Measurements from ENCODE around the gene ZBTB20. TPM values are rescaled to one million over a fixed set of nuclear protein-coding genes. Genes with fewer than 3 reads are reported as not detected.

The ZBTB20 gene
- total and polyA plus RNA-seq, 4 donors: 0.69 to 128 (median 51.7) TPM

- DNase-seq (no peak), ATAC-seq (ENCODE audit: low FRiP score) (no peak)
- Histone ChIP-seq H3K9me3 (ENCODE audit: control insufficient read depth, low read length) (no peaks in the 10 kb centered on the region), H3K36me3 (ENCODE audit: control insufficient read depth in 1 of 2, insufficient read depth in 2 of 2, low read length in 1 of 2) (peaks cover 2 to 4% of the 10 kb centered on the region in 2 donors), H3K27me3 (ENCODE audit: control insufficient read depth in 1 of 2, insufficient read depth in 2 of 2, low read length in 1 of 2) (no peaks in the 10 kb centered on the region), H3K4me1 (ENCODE audit: control insufficient read depth in 1 of 2, insufficient read depth in 2 of 2, low read length in 2 of 2) (no peaks in the 10 kb centered on the region), H3K27ac (ENCODE audit: low read depth in 1 of 2, low read length in 2 of 2) (no peak overlapping the region), H3K4me3 (ENCODE audit: low read length in 2 of 2) (no peak overlapping the region)
- intact Hi-C loops (cut with DNase I): loop anchor here in 1 of 2 donors (5.0 kb wide), 1 partner anchor 703 kb away; no protein-coding TSS in a partner anchor
- WGBS, 2 donors: 95 to 98% methylated on average over 4 of the region's 4 CpGs
Observed at GRCh38 chr3:114389156-114389555, 757.9 kb downstream of the ZBTB20 start.

GRCh38 chr3:114384558-114384903 is 762.6 kb downstream of the ZBTB20 start:
- Histone ChIP-seq H3K27me3 (ENCODE audit: control insufficient read depth in 1 of 2, insufficient read depth in 2 of 2, low read length in 1 of 2) (no peaks in the 10 kb centered on the region), H3K9me3 (ENCODE audit: control insufficient read depth, low read length) (no peaks in the 10 kb centered on the region), H3K36me3 (ENCODE audit: control insufficient read depth in 1 of 2, insufficient read depth in 2 of 2, low read length in 1 of 2) (peaks cover 2 to 4% of the 10 kb centered on the region in 2 donors), H3K4me1 (ENCODE audit: control insufficient read depth in 1 of 2, insufficient read depth in 2 of 2, low read length in 2 of 2) (peaks cover 4 to 10% of the 10 kb centered on the region in 2 donors), H3K4me3 (ENCODE audit: low read length in 2 of 2) (peak overlapping the region; percentile 61 to 87), H3K27ac (ENCODE audit: low read depth in 1 of 2, low read length in 2 of 2) (no peak overlapping the region)
- DNase-seq (no peak), ATAC-seq (ENCODE audit: low FRiP score) (no peak)
- intact Hi-C loops (cut with DNase I): loop anchor here in 1 of 2 donors (5.0 kb wide), 1 partner anchor 708 kb away; no protein-coding TSS in a partner anchor
- WGBS, 2 donors: 43 to 45% methylated on average over 4 of the region's 4 CpGs

GRCh38 chr3:114383875-114384557 is 763.1 kb downstream of the ZBTB20 start:
- no peaks in the 10 kb centered on the region for H3K9me3 ChIP-seq (ENCODE audit: control insufficient read depth, low read length)
- H3K36me3 ChIP-seq (ENCODE audit: control insufficient read depth in 1 of 2, insufficient read depth in 2 of 2, low read length in 1 of 2): peaks cover 2 to 4% of the 10 kb centered on the region in 2 donors
- peak; percentile 94 for ATAC-seq (ENCODE audit: low FRiP score)
- H3K27ac ChIP-seq (ENCODE audit: low read depth in 1 of 2, low read length in 2 of 2): peak overlapping the region in 1 of 2 donors; percentile 28
- H3K4me3 ChIP-seq (ENCODE audit: low read length in 2 of 2): peak overlapping the region; percentile 61 to 87
- intact Hi-C loops (cut with DNase I): loop anchor here in 1 of 2 donors (5.0 kb wide), 1 partner anchor 708 kb away; no protein-coding TSS in a partner anchor
- peak; percentile 87 to 89 for DNase-seq
- 0 to 4% methylated on average over 12 of the region's 12 CpGs for WGBS, 2 donors
- H3K4me1 ChIP-seq (ENCODE audit: control insufficient read depth in 1 of 2, insufficient read depth in 2 of 2, low read length in 2 of 2): peaks cover 4 to 10% of the 10 kb centered on the region in 2 donors
- no peaks in the 10 kb centered on the region for H3K27me3 ChIP-seq (ENCODE audit: control insufficient read depth in 1 of 2, insufficient read depth in 2 of 2, low read length in 1 of 2)

GRCh38 chr3:114380233-114380651 is 766.8 kb downstream of the ZBTB20 start:
- peak overlapping the region in 1 of 2 donors; percentile 45 for H3K27ac ChIP-seq (ENCODE audit: low read depth in 1 of 2, low read length in 2 of 2)
- 28 to 31% methylated on average over 4 of the region's 4 CpGs for WGBS, 2 donors
- intact Hi-C loops (cut with DNase I): loop anchor here in 1 of 2 donors (5.0 kb wide), 1 partner anchor 712 kb away; no protein-coding TSS in a partner anchor

GRCh38 chr3:114379266-114379665 is 767.8 kb downstream of the ZBTB20 start:
- H3K4me1 ChIP-seq (ENCODE audit: control insufficient read depth in 1 of 2, insufficient read depth in 2 of 2, low read length in 2 of 2): peaks cover 4 to 10% of the 10 kb centered on the region in 2 donors
- 8 to 10% methylated on average over 4 of the region's 4 CpGs for WGBS, 2 donors
- ATAC-seq (ENCODE audit: low FRiP score): no peak

More at GRCh38 chr3:114380233-114380651, 766.8 kb downstream of the ZBTB20 start:
- peak; percentile 68 to 79 for DNase-seq
- Histone ChIP-seq H3K9me3 (ENCODE audit: control insufficient read depth, low read length) (no peaks in the 10 kb centered on the region), H3K36me3 (ENCODE audit: control insufficient read depth in 1 of 2, insufficient read depth in 2 of 2, low read length in 1 of 2) (peaks cover 0 to 4% of the 10 kb centered on the region in 2 donors), H3K27me3 (ENCODE audit: control insufficient read depth in 1 of 2, insufficient read depth in 2 of 2, low read length in 1 of 2) (no peaks in the 10 kb centered on the region), H3K4me1 (ENCODE audit: control insufficient read depth in 1 of 2, insufficient read depth in 2 of 2, low read length in 2 of 2) (peaks cover 4 to 10% of the 10 kb centered on the region in 2 donors), H3K4me3 (ENCODE audit: low read length in 2 of 2) (no peak overlapping the region)
- peak; percentile 64 for ATAC-seq (ENCODE audit: low FRiP score)

GRCh38 chr3:114378760-114379159 is 768.3 kb downstream of the ZBTB20 start:
- Histone ChIP-seq H3K36me3 (ENCODE audit: control insufficient read depth in 1 of 2, insufficient read depth in 2 of 2, low read length in 1 of 2) (peaks cover 0 to 4% of the 10 kb centered on the region in 2 donors), H3K4me3 (ENCODE audit: low read length in 2 of 2) (no peak overlapping the region), H3K4me1 (ENCODE audit: control insufficient read depth in 1 of 2, insufficient read depth in 2 of 2, low read length in 2 of 2) (peaks cover 4 to 10% of the 10 kb centered on the region in 2 donors), H3K9me3 (ENCODE audit: control insufficient read depth, low read length) (no peaks in the 10 kb centered on the region), H3K27ac (ENCODE audit: low read depth in 1 of 2, low read length in 2 of 2) (no peak overlapping the region), H3K27me3 (ENCODE audit: control insufficient read depth in 1 of 2, insufficient read depth in 2 of 2, low read length in 1 of 2) (no peaks in the 10 kb centered on the region)
- WGBS, 2 donors: 94 to 96% methylated on average over 5 of the region's 5 CpGs
- ATAC-seq (ENCODE audit: low FRiP score) (no peak), DNase-seq (no peak)
- intact Hi-C loops (cut with DNase I): no loop called here

More at GRCh38 chr3:114379266-114379665, 767.8 kb downstream of the ZBTB20 start:
- Histone ChIP-seq H3K27ac (ENCODE audit: low read depth in 1 of 2, low read length in 2 of 2) (no peak overlapping the region), H3K4me3 (ENCODE audit: low read length in 2 of 2) (no peak overlapping the region), H3K36me3 (ENCODE audit: control insufficient read depth in 1 of 2, insufficient read depth in 2 of 2, low read length in 1 of 2) (peaks cover 0 to 4% of the 10 kb centered on the region in 2 donors), H3K27me3 (ENCODE audit: control insufficient read depth in 1 of 2, insufficient read depth in 2 of 2, low read length in 1 of 2) (no peaks in the 10 kb centered on the region), H3K9me3 (ENCODE audit: control insufficient read depth, low read length) (no peaks in the 10 kb centered on the region)
- no peak for DNase-seq
- intact Hi-C loops (cut with DNase I): no loop called here

- Histone ChIP-seq H3K27me3 (ENCODE audit: control insufficient read depth in 1 of 2, insufficient read depth in 2 of 2, low read length in 1 of 2) (no peaks in the 10 kb centered on the region), H3K9me3 (ENCODE audit: control insufficient read depth, low read length) (no peaks in the 10 kb centered on the region), H3K4me3 (ENCODE audit: low read length in 2 of 2) (no peak overlapping the region), H3K36me3 (ENCODE audit: control insufficient read depth in 1 of 2, insufficient read depth in 2 of 2, low read length in 1 of 2) (peaks cover 0 to 4% of the 10 kb centered on the region in 2 donors), H3K4me1 (ENCODE audit: control insufficient read depth in 1 of 2, insufficient read depth in 2 of 2, low read length in 2 of 2) (peaks cover 2 to 10% of the 10 kb centered on the region in 2 donors), H3K27ac (ENCODE audit: low read depth in 1 of 2, low read length in 2 of 2) (no peak overlapping the region)
- 86 to 89% methylated on average over 4 of the region's 4 CpGs for WGBS, 2 donors
- no peak for ATAC-seq (ENCODE audit: low FRiP score)
- DNase-seq: no peak
- intact Hi-C loops (cut with DNase I): no loop called here
Observed at GRCh38 chr3:114377426-114377825, 769.7 kb downstream of the ZBTB20 start.

GRCh38 chr3:114376516-114377185 is 770.4 kb downstream of the ZBTB20 start:
- Histone ChIP-seq H3K4me1 (ENCODE audit: control insufficient read depth in 1 of 2, insufficient read depth in 2 of 2, low read length in 2 of 2) (peaks cover 2 to 10% of the 10 kb centered on the region in 2 donors), H3K27ac (ENCODE audit: low read depth in 1 of 2, low read length in 2 of 2) (no peak overlapping the region), H3K27me3 (ENCODE audit: control insufficient read depth in 1 of 2, insufficient read depth in 2 of 2, low read length in 1 of 2) (no peaks in the 10 kb centered on the region), H3K4me3 (ENCODE audit: low read length in 2 of 2) (no peak overlapping the region), H3K36me3 (ENCODE audit: control insufficient read depth in 1 of 2, insufficient read depth in 2 of 2, low read length in 1 of 2) (peaks cover 0 to 4% of the 10 kb centered on the region in 2 donors), H3K9me3 (ENCODE audit: control insufficient read depth, low read length) (no peaks in the 10 kb centered on the region)
- ATAC-seq (ENCODE audit: low FRiP score): no peak
- DNase-seq: no peak
- intact Hi-C loops (cut with DNase I): no loop called here
- 94 to 96% methylated on average over 8 of the region's 8 CpGs for WGBS, 2 donors

Measured in aorta (tissue), 5 donors.